HCT116 (cell line): ENCODE data around the gene LAMTOR3. TPM values are rescaled to one million over a fixed set of nuclear protein-coding genes. Genes with fewer than 3 reads are reported as not detected.

Experiments
- ATAC-seq: fragments of 200-7000 bp; cut with Tn5 transposase; 2 replicates; pipeline ENCODE4 v1.9.1; 2020; ENCODE audit warnings: mild to moderate bottlenecking, moderate library complexity
- BruUV-seq: library from RNA; stranded (reverse); fragments of 400-500 nt; replicated peaks from 2 replicates; lab custom pipeline; 2021; lab: Mats Ljungman, UMichigan
- CTCF ChIA-PET: fragments of 300-600 bp; sonication (Branson Sonifier 250); formaldehyde crosslinking; loops from one replicate; lab custom pipeline; 2021; ENCODE audit warnings: antibody characterized with exemption; lab: Charles Lee
- POLR2A ChIA-PET: fragments of 300-600, 350-600 bp; sonication (Branson Sonifier 250); formaldehyde crosslinking; loops from one replicate; lab custom pipeline; 2021; ENCODE audit warnings: antibody characterized with exemption; lab: Charles Lee
- RAD21 ChIA-PET, 2 experiments: fragments of 300-600 bp; sonication (Branson Sonifier 250); formaldehyde crosslinking; loops; one replicate each; lab custom pipeline; 2023; ENCODE audit warnings: low total read pairs in 2 of 2; ENCODE audit not compliant: uncharacterized antibody in 2 of 2, unreplicated experiment in 2 of 2, low non-redundant PET in 1 of 2; lab: Charles Lee
- DNase-seq: peaks from one replicate; pipeline ENCODE4 v3.0.0-alpha.2; 2010; ENCODE audit warnings: low read depth, low spot score
- H2AFZ ChIP-seq: fragments of 200-600 bp; shearing (Covaris generic), sonication (generic); 2 replicates; pipeline ENCODE4 v1.6.1; 2017; ENCODE audit warnings: low read depth, mixed run types, mixed read lengths, antibody characterized with exemption, low read length; ENCODE audit not compliant: poor library complexity, severe bottlenecking
- H3K27ac ChIP-seq: 2 replicates; pipeline ENCODE4 v1.5.1; 2012; ENCODE audit warnings: low read depth, low read length
- H3K27me3 ChIP-seq: fragments of 200-600 bp; sonication (generic); 2 replicates; pipeline ENCODE4 v1.6.1; 2016; ENCODE audit warnings: mixed run types, low read length, mixed read lengths; ENCODE audit not compliant: insufficient read depth
- H3K36me3 ChIP-seq, 2 experiments: fragments of 200-500 bp in 1 of 2; fragments of 200-600 bp in 1 of 2; sonication (Bioruptor generic) in 1 of 2; sonication (generic) in 1 of 2; 2 replicates each; pipeline versions ENCODE4 v1.5.1 to v1.6.1; 2014 to 2016; ENCODE audit warnings: low read length in 2 of 2, inconsistent platforms in 1 of 2, mixed read lengths in 1 of 2, mixed run types in 1 of 2; ENCODE audit not compliant: insufficient read depth in 2 of 2, control insufficient read depth in 1 of 2
- H3K4me1 ChIP-seq, 2 experiments: fragments of 200-600 bp in 1 of 2; sonication (generic) in 1 of 2; 2 replicates each; pipeline versions ENCODE4 v1.5.1 to v1.6.1; 2012 to 2017; ENCODE audit warnings: low read length in 2 of 2, inconsistent platforms in 1 of 2, mild to moderate bottlenecking in 1 of 2, mixed read lengths in 1 of 2, mixed run types in 1 of 2, moderate library complexity in 1 of 2; ENCODE audit not compliant: insufficient read depth in 2 of 2, control insufficient read depth in 1 of 2
- H3K4me2 ChIP-seq: fragments of 200-600 bp; sonication (generic); 2 replicates; pipeline ENCODE4 v1.6.1; 2017; ENCODE audit warnings: mixed run types, low read length, mixed read lengths
- H3K4me3 ChIP-seq, 2 experiments: fragments of 200-600 bp in 1 of 2; sonication (generic) in 1 of 2; replicated peaks in 1 of 2; 2 replicates each; pipeline ENCODE4 v1.5.1; 2011 to 2016; ENCODE audit warnings: low read length in 2 of 2, control low read depth in 1 of 2, low read depth in 1 of 2, mild to moderate bottlenecking in 1 of 2, mixed read lengths in 1 of 2, mixed run types in 1 of 2
- H3K79me2 ChIP-seq: fragments of 200-600 bp; sonication (generic); 2 replicates; pipeline ENCODE4 v1.6.1; 2017; ENCODE audit warnings: mild to moderate bottlenecking, mixed run types, low read length, moderate library complexity, mixed read lengths; ENCODE audit not compliant: insufficient read depth
- H3K9ac ChIP-seq: fragments of 200-600 bp; sonication (generic); 2 replicates; pipeline ENCODE4 v1.6.1; 2016; ENCODE audit warnings: low read length, mixed read lengths
- H3K9me2 ChIP-seq: fragments of 200-600 bp; sonication (generic), shearing (Covaris generic); 2 replicates; pipeline ENCODE4 v1.6.1; 2017; ENCODE audit warnings: mixed run types, mild to moderate bottlenecking, moderate library complexity; ENCODE audit not compliant: insufficient read depth
- H3K9me3 ChIP-seq, 2 experiments: fragments of 200-500 bp in 1 of 2; fragments of 200-600 bp in 1 of 2; sonication (Bioruptor generic) in 1 of 2; sonication (generic) in 1 of 2; 2 replicates each; pipeline ENCODE4 v1.6.1; 2014 to 2017; ENCODE audit warnings: low read length in 2 of 2, mixed read lengths in 2 of 2, inconsistent platforms in 1 of 2, low read depth in 1 of 2, mild to moderate bottlenecking in 1 of 2, mixed run types in 1 of 2, moderate library complexity in 1 of 2; ENCODE audit not compliant: control insufficient read depth in 1 of 2, insufficient read depth in 1 of 2
- H4K20me1 ChIP-seq: fragments of 200-600 bp; sonication (generic), shearing (Covaris generic); 2 replicates; pipeline ENCODE4 v1.6.1; 2017; ENCODE audit warnings: mixed run types, mild to moderate bottlenecking, moderate library complexity; ENCODE audit not compliant: insufficient read depth
- EGR1 ChIP-seq: IDR thresholded peaks from 2 replicates; pipeline ENCODE4 v1.6.1; 2012; ENCODE audit warnings: low read depth
- ELF1 ChIP-seq: IDR thresholded peaks from 2 replicates; pipeline ENCODE4 v1.6.1; 2012; ENCODE audit warnings: low read depth, borderline replicate concordance
- EZH2 ChIP-seq: fragments of 200-600 bp; sonication (generic); IDR thresholded peaks from 2 replicates; pipeline ENCODE4 v1.6.1; 2017; ENCODE audit warnings: antibody characterized with exemption, mixed run types
- FOSL1 ChIP-seq: IDR thresholded peaks from 2 replicates; pipeline ENCODE4 v1.6.1; 2012; ENCODE audit warnings: low read depth
- JUND ChIP-seq: IDR thresholded peaks from 2 replicates; pipeline ENCODE4 v1.6.1; 2012
- POLR2A ChIP-seq: IDR thresholded peaks from 2 replicates; pipeline ENCODE4 v1.7.0; 2011; ENCODE audit warnings: borderline replicate concordance; ENCODE audit not compliant: insufficient read depth, insufficient read length; ENCODE audit errors: extremely low read depth
- RAD21 ChIP-seq: IDR thresholded peaks from 2 replicates; pipeline ENCODE4 v1.6.1; 2012; ENCODE audit warnings: low read depth, mild to moderate bottlenecking
- SP1 ChIP-seq: IDR thresholded peaks from 2 replicates; pipeline ENCODE4 v1.6.1; 2012; ENCODE audit warnings: low read depth
- YY1 ChIP-seq: IDR thresholded peaks from 2 replicates; pipeline ENCODE4 v1.6.1; 2011; ENCODE audit warnings: low read length, low read depth, moderate library complexity, mild to moderate bottlenecking; ENCODE audit not compliant: insufficient replicate concordance; ENCODE audit errors: extremely low read depth
- ZFX ChIP-seq: fragments of 450-650 bp; IDR thresholded peaks from 2 replicates; pipeline ENCODE4 v1.6.1; 2017
- ZNF274 ChIP-seq: fragments of 200-500 bp; sonication (Bioruptor generic); IDR thresholded peaks from 2 replicates; pipeline ENCODE4 v1.6.1; 2014; ENCODE audit warnings: mild to moderate bottlenecking, low read depth, low read length, inconsistent platforms
- intact Hi-C: fragments of 100-400 bp; cut with micrococcal nuclease; formaldehyde crosslinking; loops from 2 replicates; pipeline ENCODE4 v1.10.0; 2022
- total RNA-seq: library from RNA; stranded (reverse); gene quantifications from one replicate; pipeline ENCODE4 v1.2.1, GENCODE V29; 2021; ENCODE audit not compliant: unreplicated experiment
- TF ChIP-seq, protein P1 (sequence below): IDR thresholded peaks from 2 replicates; pipeline ENCODE4 v1.6.1; 2012; ENCODE audit warnings: low read depth
- TF ChIP-seq, protein P2 (sequence below), 3 experiments: fragments of 200-600 bp in 1 of 3; sonication (generic) in 1 of 3; IDR thresholded peaks in 2 of 3; conservative IDR thresholded peaks in 1 of 3; 2 replicates each; pipeline ENCODE4 v1.5.1; 2012 to 2017; ENCODE audit warnings: low read depth in 2 of 3, low read length in 2 of 3, antibody characterized with exemption in 1 of 3, borderline replicate concordance in 1 of 3, control low read depth in 1 of 3, mild to moderate bottlenecking in 1 of 3, mixed read lengths in 1 of 3, mixed run types in 1 of 3, moderate library complexity in 1 of 3; ENCODE audit not compliant: insufficient read depth in 1 of 3
- TF ChIP-seq, protein P3 (sequence below): IDR thresholded peaks from 2 replicates; pipeline ENCODE4 v1.6.1; 2011; ENCODE audit warnings: mild to moderate bottlenecking, low read length, moderate library complexity; ENCODE audit not compliant: insufficient replicate concordance; ENCODE audit errors: extremely low read depth
- TF ChIP-seq, protein P4 (sequence below): IDR thresholded peaks from 2 replicates; pipeline ENCODE4 v1.6.1; 2012
- TF ChIP-seq, protein P5 (sequence below): IDR thresholded peaks from 2 replicates; pipeline ENCODE4 v1.6.1; 2012

Gene LAMTOR3
- total RNA-seq, 1 experiment from 2014 or later, result 21.0 TPM

DNA sequence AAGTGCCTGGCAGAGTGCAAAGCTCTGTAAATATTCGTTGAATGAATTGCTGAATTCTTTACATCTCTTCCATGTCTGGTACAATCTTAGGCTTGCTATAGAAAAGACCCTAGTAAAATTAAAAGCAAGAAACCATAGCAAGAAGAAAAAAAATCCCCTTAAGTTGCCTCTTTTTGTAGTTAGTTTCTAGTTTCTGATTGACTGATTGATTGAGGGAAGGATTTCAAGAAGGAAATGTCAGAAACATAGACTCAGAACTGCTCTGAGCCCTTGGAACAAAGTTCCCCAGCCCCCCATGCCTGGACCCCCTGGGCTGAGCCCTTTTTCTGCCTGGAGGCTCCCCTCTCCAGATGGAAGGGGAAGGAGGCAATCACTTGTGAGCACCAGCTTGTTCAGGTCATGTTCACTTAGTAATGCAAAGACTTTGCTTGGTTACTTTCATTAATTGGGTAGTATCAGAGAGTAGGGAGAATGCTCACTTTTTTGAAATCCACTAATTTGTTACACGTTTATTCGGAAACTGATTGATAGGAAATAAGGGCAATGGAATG is 42.0 kb downstream of the LAMTOR3 start:
- Histone ChIP-seq H3K9me3 (no peaks in the 10 kb centered on the region), H3K79me2 (no peaks in the 10 kb centered on the region), H3K4me2 (no peak overlapping the region), H3K9ac (no peak overlapping the region), H2AFZ (no peak overlapping the region), H4K20me1 (no peaks in the 10 kb centered on the region), H3K27ac (no peak overlapping the region), H3K4me3 (no peak overlapping the region), H3K27me3 (no peaks in the 10 kb centered on the region), H3K9me2 (no peaks in the 10 kb centered on the region), H3K36me3 (no peaks in the 10 kb centered on the region), H3K4me1 (peaks cover 0 to 6% of the 10 kb centered on the region in 2 experiments; a peak in 1 of 4 replicates)
- no peak for ATAC-seq
- ChIA-PET CTCF (no interaction called here), RAD21 (no interaction called here), POLR2A (no interaction called here)
- no TSS peak for BruUV-seq
- TF ChIP-seq, protein P1, sequence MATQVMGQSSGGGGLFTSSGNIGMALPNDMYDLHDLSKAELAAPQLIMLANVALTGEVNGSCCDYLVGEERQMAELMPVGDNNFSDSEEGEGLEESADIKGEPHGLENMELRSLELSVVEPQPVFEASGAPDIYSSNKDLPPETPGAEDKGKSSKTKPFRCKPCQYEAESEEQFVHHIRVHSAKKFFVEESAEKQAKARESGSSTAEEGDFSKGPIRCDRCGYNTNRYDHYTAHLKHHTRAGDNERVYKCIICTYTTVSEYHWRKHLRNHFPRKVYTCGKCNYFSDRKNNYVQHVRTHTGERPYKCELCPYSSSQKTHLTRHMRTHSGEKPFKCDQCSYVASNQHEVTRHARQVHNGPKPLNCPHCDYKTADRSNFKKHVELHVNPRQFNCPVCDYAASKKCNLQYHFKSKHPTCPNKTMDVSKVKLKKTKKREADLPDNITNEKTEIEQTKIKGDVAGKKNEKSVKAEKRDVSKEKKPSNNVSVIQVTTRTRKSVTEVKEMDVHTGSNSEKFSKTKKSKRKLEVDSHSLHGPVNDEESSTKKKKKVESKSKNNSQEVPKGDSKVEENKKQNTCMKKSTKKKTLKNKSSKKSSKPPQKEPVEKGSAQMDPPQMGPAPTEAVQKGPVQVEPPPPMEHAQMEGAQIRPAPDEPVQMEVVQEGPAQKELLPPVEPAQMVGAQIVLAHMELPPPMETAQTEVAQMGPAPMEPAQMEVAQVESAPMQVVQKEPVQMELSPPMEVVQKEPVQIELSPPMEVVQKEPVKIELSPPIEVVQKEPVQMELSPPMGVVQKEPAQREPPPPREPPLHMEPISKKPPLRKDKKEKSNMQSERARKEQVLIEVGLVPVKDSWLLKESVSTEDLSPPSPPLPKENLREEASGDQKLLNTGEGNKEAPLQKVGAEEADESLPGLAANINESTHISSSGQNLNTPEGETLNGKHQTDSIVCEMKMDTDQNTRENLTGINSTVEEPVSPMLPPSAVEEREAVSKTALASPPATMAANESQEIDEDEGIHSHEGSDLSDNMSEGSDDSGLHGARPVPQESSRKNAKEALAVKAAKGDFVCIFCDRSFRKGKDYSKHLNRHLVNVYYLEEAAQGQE, result no peak
- no peak for TF ChIP-seq YY1
- TF ChIP-seq, protein P2, sequence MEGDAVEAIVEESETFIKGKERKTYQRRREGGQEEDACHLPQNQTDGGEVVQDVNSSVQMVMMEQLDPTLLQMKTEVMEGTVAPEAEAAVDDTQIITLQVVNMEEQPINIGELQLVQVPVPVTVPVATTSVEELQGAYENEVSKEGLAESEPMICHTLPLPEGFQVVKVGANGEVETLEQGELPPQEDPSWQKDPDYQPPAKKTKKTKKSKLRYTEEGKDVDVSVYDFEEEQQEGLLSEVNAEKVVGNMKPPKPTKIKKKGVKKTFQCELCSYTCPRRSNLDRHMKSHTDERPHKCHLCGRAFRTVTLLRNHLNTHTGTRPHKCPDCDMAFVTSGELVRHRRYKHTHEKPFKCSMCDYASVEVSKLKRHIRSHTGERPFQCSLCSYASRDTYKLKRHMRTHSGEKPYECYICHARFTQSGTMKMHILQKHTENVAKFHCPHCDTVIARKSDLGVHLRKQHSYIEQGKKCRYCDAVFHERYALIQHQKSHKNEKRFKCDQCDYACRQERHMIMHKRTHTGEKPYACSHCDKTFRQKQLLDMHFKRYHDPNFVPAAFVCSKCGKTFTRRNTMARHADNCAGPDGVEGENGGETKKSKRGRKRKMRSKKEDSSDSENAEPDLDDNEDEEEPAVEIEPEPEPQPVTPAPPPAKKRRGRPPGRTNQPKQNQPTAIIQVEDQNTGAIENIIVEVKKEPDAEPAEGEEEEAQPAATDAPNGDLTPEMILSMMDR (IDR thresholded peaks at IDR 0.05 in 2 of 3, conservative IDR thresholded peaks at IDR 0.05 in 1 of 3; ENCODE audit: borderline replicate concordance in 1 of 3, insufficient read depth in 1 of 3, low read depth in 2 of 3, low read length in 2 of 3), result no peak
- no peak for TF ChIP-seq RAD21
- no peak for TF ChIP-seq FOSL1
- TF ChIP-seq EZH2, result no peak
- TF ChIP-seq, protein P3, sequence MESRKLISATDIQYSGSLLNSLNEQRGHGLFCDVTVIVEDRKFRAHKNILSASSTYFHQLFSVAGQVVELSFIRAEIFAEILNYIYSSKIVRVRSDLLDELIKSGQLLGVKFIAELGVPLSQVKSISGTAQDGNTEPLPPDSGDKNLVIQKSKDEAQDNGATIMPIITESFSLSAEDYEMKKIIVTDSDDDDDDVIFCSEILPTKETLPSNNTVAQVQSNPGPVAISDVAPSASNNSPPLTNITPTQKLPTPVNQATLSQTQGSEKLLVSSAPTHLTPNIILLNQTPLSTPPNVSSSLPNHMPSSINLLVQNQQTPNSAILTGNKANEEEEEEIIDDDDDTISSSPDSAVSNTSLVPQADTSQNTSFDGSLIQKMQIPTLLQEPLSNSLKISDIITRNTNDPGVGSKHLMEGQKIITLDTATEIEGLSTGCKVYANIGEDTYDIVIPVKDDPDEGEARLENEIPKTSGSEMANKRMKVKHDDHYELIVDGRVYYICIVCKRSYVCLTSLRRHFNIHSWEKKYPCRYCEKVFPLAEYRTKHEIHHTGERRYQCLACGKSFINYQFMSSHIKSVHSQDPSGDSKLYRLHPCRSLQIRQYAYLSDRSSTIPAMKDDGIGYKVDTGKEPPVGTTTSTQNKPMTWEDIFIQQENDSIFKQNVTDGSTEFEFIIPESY, result no peak
- TF ChIP-seq EGR1, result no peak
- TF ChIP-seq, protein P4, sequence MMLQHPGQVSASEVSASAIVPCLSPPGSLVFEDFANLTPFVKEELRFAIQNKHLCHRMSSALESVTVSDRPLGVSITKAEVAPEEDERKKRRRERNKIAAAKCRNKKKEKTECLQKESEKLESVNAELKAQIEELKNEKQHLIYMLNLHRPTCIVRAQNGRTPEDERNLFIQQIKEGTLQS, result no peak
- TF ChIP-seq SP1, result no peak
- no peak for TF ChIP-seq JUND
- no peak for TF ChIP-seq POLR2A
- no peak for TF ChIP-seq ZNF274
- TF ChIP-seq, protein P5, sequence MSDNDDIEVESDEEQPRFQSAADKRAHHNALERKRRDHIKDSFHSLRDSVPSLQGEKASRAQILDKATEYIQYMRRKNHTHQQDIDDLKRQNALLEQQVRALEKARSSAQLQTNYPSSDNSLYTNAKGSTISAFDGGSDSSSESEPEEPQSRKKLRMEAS, result no peak
- no peak for TF ChIP-seq ELF1
- TF ChIP-seq ZFX, result no peak
- intact Hi-C loops, result no loop called here
- DNase-seq, result no peak
